Keratinocyte (primary cell): Measurements from ENCODE around the gene ZNF804A.

Experiments used
- CTCF ChIP-seq, 3 experiments: IDR thresholded peaks in 1 of 3; conservative IDR thresholded peaks in 1 of 3; optimal IDR thresholded peaks in 1 of 3; 2 replicates in 2 of 3; 3 replicates in 1 of 3; pipeline versions ENCODE3 to v1.5.1; 2011; ENCODE audit warnings: low read length in 3 of 3, mild to moderate bottlenecking in 3 of 3, moderate library complexity in 2 of 3, control low read depth in 1 of 3, inconsistent platforms in 1 of 3; ENCODE audit not compliant: insufficient read depth in 2 of 3; ENCODE audit errors: extremely low read depth in 1 of 3
- EZH2 ChIP-seq: IDR thresholded peaks from one replicate; pipeline ENCODE4 v1.6.1; 2012; ENCODE audit warnings: inconsistent platforms, mild to moderate bottlenecking, low read length, moderate library complexity

- no peak for TF ChIP-seq CTCF (optimal IDR thresholded peaks at IDR 0.05 in 1 of 3, IDR thresholded peaks at IDR 0.05 in 1 of 3, conservative IDR thresholded peaks at IDR 0.05 in 1 of 3; ENCODE audit: extremely low read depth in 1 of 3, insufficient read depth in 2 of 3, low read length in 3 of 3)
- TF ChIP-seq EZH2 = no peak
These were observed 171.4 kb downstream of the ZNF804A start for GRCh38 chr2:184769686-184770085.
